AG20443 (cell line): ENCODE measurements around the gene DACH1.

Experiments
- DNase-seq: peaks from one replicate; pipeline ENCODE4 v3.0.0; 2012; ENCODE audit warnings: low spot score, mixed read lengths

DACH1 gene

GRCh38 chr13:71488201-71488600, 378.8 kb downstream of the DACH1 start:
- DNase-seq, result no peak

DNA sequence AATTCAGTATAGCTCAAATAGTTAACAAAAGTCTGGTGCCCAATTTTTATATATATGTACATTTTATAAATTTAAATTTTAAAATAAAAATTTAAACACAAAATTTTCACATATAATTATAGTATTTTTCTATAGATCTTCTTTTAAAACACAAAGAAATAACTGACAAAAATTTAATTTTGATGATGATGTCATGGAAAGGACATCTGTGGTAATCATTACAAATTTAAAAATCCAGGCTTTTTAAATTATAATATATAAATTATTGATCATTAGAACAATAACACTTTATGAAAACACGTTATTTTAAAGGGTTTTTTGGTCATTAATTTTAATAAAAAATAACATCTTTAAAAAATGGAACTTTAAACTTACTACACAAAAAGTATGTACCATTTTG, 381.1 kb downstream of the DACH1 start:
- no peak for DNase-seq

DNA sequence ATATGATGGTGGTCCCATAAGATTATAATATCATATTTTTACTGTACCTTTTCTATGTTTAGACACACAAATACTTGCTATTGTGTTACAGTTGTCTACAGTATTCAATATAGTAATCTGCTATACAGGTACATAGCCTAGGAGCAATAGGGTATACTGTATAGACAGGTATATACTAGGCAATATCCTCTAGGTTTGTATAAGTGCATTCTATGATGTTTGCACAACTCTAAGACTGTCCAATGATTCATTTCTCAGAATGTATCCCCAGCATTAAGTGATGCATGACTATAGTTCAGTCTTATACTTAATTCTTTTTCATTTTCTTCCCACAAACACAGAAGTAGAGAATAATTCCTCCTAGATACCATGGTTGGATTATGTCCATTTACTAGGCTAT, 383.3 kb downstream of the DACH1 start:
- DNase-seq, result no peak

DNA sequence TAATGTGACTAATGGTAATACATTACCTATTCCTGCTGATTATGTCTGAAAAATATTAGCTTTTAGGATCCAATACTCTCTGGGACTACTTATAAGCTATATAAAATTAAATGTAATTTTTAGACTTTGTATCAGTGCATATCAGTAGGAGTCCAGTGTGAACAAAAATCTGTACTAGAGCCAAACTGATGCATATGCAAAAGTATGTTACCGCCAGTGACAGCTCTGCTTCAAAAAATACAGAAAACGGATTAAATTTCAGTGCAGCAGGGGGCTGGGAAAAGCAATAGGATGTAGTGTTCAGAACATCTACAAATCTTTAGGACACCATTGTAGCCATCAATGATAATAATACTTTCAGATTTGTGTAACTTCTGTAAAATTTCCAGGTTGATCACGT, 385.5 kb downstream of the DACH1 start:
- DNase-seq, result no peak

- no peak for DNase-seq
These were observed 386.0 kb downstream of the DACH1 start for GRCh38 chr13:71481046-71481445.

DNA sequence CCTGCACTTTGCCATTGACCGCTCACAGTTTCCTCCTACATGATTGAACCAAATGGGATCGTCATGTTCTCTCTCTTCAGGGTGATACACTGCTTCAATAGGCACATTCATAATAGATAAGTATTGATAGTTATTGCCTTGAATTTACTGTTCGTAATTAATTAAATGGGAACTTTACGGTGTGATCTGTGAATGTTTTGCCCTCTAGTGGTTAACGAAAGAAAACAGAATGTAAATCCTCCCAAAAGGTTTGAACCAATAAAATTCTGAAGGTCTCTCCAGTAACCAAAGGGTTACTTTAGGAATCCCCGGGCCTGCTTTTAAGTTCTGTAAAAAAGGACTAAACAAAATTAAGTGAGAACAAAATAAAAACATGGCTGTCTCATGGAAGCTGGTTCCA, 389.3 kb downstream of the DACH1 start:
- no peak for DNase-seq

DNA sequence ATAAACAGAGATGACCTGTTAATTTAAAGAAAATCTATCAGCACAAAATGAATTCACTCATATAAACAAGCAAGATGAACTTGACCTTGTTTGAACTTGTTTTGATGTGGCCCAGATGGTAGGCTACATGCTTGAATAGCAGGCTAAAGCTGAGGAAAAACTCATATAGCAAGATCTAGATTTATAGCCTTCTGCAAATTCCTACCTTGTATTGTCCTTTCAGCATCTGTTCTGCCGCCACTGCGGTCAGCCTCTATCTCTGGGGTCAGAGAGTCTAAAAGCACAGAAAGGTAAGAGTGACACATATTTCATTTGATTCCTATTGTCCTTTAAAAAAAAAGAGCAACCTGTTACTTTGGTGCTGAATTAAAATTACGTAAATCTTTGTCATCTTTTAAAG, 392.1 kb downstream of the DACH1 start:
- DNase-seq, result no peak

- no peak for DNase-seq
These were observed 397.4 kb downstream of the DACH1 start for GRCh38 chr13:71469626-71470025.

- no peak for DNase-seq
These were observed 402.3 kb downstream of the DACH1 start for GRCh38 chr13:71464686-71465085.

DNA sequence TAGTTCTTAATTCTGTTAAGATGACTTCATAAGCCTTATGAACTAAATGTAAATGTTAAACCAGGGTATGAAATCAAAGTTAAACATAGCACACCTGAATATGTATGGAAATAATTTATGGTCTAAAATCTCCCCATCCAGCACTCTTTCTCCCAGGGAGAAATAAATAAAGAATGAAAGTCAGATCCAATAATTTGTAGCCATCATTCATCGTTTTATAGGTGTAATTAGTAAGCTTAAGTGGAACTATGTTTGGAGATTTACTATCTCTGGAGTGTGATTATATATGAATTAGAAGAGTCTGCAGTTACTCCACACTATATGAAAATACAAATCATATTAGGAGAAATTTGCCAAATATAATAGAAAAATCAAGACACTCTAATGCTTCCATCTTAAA, 405.1 kb downstream of the DACH1 start:
- DNase-seq, result no peak

- no peak for DNase-seq
These were observed 406.8 kb downstream of the DACH1 start for GRCh38 chr13:71460211-71460610.

DNA sequence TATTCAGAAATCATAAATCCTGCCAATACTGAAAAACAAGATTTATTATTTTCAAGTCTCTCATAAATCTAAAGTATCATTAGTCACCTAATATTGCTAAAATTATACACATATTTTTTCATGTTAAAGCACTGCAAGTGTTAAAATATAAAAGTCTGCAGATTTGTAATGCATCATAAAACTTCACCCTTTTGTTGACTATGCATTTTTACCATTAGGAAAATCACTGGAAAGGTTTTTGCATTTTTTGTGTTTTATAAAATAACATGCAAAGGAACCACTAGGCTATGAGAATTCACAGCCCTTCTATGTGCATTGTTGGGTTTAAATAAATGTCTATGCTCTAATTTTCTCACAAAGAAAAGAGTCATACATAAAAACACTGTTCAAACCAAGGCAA, 407.3 kb downstream of the DACH1 start:
- no peak for DNase-seq

DNA sequence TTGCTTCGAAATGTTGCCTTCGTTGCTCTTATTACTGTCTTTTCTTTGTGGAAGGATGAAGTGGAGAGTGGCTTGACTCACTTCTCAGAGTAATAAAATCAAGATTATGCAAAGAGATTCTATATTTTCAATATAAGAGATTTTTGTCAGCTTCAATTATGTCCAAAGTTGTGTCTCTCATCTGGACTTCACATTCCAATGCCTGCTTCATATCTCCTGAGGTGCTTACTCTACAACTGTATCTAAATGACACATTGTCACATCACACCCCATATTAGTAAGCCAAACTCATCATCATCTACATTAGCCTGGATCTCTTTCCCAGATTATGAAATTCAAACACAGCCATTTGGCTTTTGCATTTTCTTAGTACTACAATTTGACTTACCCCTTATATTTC, 409.4 kb downstream of the DACH1 start:
- DNase-seq, result no peak

DNA sequence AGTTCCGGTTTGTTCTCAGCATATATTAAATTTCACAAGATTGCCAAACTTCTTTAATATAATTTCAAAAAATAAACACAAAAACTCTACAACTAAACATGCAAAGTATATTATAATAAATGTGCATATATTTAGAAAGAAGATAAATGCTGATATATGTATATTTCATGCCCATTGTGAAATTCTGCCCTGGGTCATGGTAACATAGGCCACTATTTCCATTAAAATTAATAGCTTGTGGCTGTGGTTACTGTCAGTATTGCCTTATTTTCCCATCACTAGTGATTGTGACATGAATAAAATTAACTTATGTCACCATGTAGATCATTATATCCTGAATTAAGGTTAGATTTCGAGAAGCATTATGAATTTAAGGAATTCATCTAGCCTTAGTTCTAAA, 410.9 kb downstream of the DACH1 start:
- DNase-seq, result no peak

DNA sequence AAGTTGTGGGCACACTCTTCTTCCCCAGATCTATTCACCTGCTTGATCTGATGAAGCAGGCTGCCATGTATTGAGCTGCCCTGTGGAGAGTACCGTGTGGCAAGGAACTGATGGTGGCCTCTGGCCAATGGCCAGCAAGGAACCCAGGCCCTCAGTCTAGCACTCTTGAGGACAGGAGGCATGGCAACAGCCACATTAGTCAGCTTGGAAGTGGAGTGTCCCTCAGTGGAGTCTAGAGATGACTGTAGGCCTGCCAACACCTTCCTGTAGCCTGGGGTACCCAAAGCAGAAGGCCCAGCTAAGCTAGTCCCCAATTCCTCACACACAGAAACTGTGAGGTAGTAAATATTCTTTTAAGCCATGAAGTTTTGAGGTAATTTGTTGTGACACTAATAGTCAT, 412.5 kb downstream of the DACH1 start:
- DNase-seq, result no peak

- no peak for DNase-seq
These were observed 418.8 kb downstream of the DACH1 start for GRCh38 chr13:71448080-71448630.

GRCh38 chr13:71437704-71438103, 429.3 kb downstream of the DACH1 start:
- no peak for DNase-seq

- no peak for DNase-seq
These were observed 436.3 kb downstream of the DACH1 start for GRCh38 chr13:71430681-71431080.

GRCh38 chr13:71417205-71417604, 449.8 kb downstream of the DACH1 start:
- no peak for DNase-seq

DNA sequence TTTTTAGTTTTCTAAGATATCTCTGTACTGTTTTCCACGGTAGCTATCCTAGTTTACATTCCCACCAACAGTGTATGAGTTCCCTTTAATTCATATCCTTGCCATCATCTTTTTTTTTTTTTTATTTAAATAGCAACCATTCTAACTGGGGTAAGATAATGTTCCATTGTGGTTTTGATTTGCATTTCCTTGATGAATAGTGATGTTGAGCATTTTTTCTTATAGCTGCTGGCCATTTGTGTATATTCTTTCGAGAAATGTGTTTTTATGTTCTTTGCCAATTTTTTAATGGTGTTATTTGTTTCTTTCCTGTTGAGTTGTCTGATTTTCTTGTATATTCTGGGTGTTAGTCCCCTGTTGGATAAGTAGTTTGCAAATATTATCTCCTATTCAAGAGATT, 454.8 kb downstream of the DACH1 start:
- DNase-seq, result no peak

- DNase-seq, result no peak
These were observed 458.6 kb downstream of the DACH1 start for GRCh38 chr13:71408416-71408815.

DNA sequence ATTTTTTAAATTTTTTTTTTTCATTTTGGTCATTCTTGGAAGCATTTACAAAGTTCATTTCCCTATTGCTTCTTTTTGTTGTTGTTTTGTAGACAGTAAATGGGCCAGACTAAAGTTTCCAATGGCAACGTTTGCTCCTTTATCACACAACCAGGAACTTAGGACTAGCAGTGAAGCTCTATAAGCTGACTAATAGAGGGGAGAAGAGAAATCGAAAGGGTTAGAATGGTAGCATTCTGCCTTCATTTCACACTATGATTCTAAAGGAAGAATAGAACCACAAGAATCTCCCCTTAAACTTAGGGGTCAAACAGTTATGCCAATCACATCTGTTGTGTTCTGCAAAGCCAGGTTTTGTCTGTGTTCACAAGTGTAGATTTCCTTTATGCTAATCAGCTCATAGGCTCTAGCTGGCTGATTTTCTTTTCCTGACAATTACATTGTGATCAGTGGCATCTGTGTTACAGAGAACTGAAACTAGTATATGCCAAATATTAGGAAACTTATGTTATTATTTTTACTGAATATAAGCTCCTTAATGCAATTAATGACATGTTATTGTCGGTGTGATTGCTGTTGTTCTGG, 467.3 kb downstream of the DACH1 start:
- DNase-seq, result no peak

GRCh38 chr13:71396149-71396548, 470.9 kb downstream of the DACH1 start:
- no peak for DNase-seq

- no peak for DNase-seq
These were observed 472.0 kb downstream of the DACH1 start for GRCh38 chr13:71395053-71395452.

- no peak for DNase-seq
These were observed 472.8 kb downstream of the DACH1 start for GRCh38 chr13:71394176-71394575.
